ENCODE data around the gene BTBD19.
"Not testable (repeated sequence)": the region's sequence is repeated elsewhere in the genome, so short reads cannot be mapped to it uniquely, and the experiment has no call there.

BTBD19 gene

DNA sequence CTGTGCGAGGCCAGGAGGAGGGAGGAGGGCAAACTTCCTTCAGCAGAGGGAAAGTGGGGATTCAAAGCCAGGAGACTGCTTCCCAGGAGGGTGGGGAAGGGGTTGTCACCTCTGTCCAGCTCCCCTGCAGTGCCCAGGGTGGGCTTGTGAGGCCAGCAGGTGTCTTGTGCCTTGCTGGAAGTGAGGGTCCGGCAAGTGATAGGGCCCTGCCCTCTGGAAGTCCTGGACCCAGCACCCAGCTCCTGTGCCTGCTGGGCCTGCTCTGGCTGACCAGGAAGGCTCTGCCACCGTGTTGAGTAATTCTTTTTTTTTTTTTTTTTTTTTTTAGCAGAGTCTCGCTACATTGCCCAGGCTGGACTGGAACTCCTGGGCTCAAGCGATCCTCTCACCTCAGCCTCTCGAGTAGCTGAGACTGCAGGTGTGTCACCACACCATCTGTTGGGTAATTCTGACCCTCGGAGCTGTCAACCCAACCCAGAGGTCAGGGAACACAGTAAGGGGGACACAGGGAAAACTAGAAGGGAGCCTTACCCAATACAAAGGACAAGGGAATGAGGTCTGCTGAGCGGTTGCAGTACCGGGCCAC is 21.4 kb upstream of the BTBD19 start:
- DNase-seq (ENCODE audit: low read depth in 2 of 3, low spot score in 2 of 3) = no peak

GRCh38 chr1:44787506-44787905 is 20.8 kb upstream of the BTBD19 start:
- no peak for DNase-seq (ENCODE audit: low read depth in 2 of 3, low spot score in 2 of 3)

DNA sequence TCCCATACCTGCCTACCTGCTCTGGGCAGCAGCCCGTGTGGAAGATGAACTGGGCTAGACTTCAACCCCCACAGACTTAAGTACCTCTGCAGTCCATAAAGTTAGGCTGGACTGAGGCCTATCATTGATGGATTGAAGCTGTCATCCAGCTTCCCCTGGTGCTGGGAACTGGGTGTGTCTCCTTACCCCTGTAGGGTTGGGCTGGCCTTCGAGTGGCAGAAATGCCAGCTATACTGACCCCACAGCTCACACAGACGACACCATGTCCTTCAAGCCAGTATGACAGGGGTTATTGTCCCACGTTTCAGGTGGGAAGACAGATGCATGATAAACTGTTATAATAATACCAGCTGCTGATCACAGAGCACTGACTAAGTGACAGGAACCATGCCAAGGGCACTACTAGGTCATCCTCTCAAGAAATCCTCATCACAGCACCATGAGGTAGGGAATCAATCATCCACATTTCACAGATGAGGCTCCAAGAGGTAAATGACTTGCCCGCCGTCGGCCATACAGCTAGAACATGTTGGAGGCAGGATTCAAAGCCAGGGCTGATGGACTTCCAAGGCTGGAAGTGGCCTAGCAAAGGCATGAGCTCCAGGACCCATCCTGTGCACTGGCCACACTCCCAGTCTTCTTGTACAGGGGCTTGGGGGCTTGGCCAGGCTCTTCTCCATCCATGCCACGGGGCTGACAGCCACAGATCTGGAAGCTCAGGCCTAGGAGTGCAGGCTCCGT is 20.0 kb upstream of the BTBD19 start, which contains the start of gene BEST4:
TSS of gene BEST4 (minus strand) at position 51 of the 741 bp plus-strand sequence. CDS start 465 bp downstream, outside the sequence.
- no peak for DNase-seq (ENCODE audit: low read depth in 2 of 3, low spot score in 2 of 3)

DNA sequence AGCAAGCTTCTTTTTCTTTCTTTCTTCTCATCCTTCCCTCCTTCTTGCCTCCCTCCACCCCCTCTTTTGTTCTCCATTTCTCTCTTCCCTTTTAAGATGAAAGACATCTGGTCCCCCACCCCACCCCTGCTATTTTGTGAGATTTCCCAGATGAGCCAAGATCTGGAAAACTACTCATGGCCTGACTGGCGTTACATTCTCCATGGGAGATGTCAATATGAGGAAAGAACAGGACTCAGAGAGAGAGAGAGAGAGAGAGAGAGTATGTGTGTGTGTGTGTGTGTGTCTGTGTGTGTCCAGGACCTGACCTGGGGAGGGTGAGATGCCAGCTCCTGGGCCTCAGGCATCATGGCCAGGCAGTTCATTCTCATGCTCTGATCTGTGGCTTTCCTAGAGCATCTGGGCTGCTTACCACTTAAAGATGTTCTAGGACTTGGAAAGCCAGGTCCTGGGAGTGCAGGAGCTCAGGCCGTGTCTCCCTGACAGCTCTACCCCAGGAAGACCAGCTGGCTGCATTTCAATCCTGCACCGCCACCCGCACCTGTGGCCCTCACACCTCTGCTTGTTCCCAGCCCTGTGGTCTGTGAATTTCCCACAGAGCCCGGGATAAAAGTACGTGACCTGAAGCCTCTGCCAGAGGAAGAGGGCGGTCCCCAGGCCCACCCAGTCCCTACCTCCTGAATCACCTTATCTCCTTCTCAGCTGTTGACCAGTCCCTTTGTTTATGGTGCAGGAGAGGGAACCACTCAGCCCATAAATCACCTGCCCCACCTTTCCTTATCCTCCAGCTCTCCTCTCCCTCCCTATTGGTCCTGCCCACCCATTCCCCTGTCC is 17.1 kb upstream of the BTBD19 start:
- DNase-seq (ENCODE audit: low read depth in 2 of 3, low spot score in 2 of 3) = no peak

GRCh38 chr1:44792736-44793502 is 15.4 kb upstream of the BTBD19 start:
- no peak for DNase-seq (ENCODE audit: low read depth in 2 of 3, low spot score in 2 of 3)

DNA sequence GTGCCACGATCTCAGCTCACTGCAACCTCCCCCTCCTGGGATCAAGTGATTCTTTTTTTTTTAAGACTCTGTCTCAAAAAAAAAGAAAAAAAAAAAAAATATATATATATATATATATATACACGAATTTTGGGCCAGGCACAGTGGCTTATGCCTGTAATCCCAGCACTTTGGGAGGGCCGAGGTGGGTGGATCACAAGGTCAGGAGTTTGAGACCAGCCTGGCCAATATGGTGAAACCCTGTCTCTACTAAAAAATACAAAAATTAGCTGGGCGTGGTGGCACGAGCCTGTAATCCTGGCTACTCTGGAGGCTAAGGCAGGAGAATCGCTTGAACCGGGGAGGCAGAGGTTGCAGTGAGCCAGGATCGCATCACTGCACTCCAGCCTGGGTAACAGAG is 10.4 kb upstream of the BTBD19 start:
- DNase-seq (ENCODE audit: low read depth in 2 of 3, low spot score in 2 of 3) = not testable (repeated sequence)

- DNase-seq (ENCODE audit: low read depth in 2 of 3, low spot score in 2 of 3) = no peak
Observed at GRCh38 chr1:44798481-44799365, 9.6 kb upstream of the BTBD19 start.

DNA sequence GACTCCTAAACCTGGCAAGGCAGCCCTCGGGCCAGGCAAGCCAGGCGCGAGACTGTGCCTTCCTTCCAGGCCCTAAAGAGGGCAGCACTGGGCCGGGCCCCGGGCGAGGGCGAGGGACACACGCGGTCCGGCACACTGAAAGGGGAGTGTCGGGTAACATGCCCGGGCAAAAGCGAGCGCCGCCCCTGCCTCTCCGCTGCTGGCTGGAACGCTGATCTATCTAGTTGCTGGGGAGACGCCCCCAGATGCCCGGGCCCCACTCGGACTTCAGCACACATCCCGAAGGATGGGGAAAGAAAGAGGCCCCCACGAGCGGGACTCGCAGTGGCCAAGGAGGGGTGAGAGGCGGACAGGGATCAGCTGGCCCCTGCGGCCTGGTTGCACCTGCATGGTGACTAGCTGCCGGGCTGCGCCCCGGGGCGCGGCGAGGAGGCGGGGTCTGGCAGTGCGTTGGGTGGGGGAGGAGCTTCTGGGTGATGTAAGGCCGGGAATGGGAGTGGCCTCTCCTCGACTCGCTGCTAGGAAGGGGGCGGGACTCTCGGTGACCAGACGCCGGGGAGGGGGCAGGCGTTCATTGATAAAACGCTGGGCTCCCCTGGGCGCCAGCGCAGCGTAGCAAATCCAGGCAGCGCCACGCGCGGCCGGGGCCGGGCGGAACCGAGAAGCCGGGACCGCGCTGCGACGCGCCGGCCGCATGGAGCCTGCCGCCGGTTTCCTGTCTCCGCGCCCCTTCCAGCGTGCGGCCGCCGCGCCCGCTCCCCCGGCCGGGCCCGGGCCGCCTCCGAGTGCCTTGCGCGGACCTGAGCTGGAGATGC is 8.3 kb upstream of the BTBD19 start, which contains the start of gene PLK3:
TSS of gene PLK3 (plus strand) at position 608 of the 815 bp plus-strand sequence. CDS start at position 695, 87 bp downstream.
- peak; percentile 94 to 96 (median 94) for DNase-seq (ENCODE audit: low read depth in 2 of 3, low spot score in 2 of 3)

GRCh38 chr1:44801491-44802305 is 6.6 kb upstream of the BTBD19 start:
- no peak for DNase-seq (ENCODE audit: low read depth in 2 of 3, low spot score in 2 of 3)

DNA sequence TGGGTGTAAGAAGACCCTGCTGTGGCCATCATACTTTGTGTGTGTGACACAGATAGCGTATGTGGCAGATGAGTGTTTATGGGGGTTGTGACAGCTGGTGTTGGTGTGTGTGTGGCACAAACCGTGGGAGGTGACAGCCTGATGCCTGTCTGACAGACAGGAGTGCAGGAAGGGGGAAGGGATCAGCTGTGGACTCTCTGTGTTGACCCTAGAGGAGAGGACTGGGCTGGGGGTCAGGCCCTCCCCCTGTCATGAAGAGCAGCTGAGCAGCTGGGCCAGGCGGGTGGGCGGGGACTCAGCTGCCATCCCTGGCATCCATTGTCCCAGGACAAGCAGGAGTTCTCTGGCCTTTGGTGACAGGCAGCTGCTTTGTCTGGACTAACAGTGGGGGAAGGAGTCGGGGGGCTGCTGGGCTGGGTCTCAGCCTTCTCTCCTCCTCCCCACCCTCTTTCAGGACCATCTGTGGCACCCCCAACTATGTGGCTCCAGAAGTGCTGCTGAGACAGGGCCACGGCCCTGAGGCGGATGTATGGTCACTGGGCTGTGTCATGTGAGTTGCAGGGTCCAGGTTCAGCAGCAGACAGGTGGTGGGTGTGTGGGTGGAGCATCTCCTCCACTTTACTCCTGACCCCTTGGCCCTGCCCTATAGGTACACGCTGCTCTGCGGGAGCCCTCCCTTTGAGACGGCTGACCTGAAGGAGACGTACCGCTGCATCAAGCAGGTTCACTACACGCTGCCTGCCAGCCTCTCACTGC is 5.8 kb upstream of the BTBD19 start:
- no peak for DNase-seq (ENCODE audit: low read depth in 2 of 3, low spot score in 2 of 3)

DNA sequence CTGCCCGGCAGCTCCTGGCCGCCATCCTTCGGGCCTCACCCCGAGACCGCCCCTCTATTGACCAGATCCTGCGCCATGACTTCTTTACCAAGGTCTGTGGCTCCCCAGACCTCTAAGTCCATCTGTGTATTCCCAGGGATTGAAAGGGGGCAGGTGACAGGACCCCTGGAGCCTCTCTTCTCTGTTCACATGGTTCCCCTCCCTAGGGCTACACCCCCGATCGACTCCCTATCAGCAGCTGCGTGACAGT is 5.3 kb upstream of the BTBD19 start:
- no peak for DNase-seq (ENCODE audit: low read depth in 2 of 3, low spot score in 2 of 3)

DNA sequence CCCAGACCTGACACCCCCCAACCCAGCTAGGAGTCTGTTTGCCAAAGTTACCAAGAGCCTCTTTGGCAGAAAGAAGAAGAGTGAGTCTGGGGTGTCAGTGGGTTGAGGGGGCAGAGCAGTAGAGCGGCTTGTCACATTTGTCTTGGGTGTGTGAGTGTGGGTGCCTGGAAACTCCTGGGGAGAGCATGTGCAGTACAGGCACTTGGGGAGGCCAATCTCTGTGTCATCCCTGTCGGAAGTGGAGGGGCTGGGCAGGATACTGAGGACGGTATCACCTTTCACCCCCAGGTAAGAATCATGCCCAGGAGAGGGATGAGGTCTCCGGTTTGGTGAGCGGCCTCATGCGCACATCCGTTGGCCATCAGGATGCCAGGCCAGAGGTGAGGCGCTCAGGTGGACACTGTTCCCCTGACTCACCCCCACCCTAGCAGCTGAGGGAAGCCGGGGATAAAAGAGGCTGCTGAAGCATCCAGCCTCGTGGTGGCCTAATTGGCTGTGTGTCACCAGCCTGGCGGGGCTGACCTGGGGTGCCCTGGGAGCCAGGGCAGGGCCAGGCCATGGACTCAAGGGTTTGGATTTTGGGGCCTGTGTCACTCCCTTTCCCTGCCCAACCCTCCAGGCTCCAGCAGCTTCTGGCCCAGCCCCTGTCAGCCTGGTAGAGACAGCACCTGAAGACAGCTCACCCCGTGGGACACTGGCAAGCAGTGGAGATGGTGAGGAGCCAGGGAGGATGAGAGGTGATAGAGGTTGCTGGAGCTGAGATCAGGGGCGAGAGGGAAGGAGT is 4.8 kb upstream of the BTBD19 start:
- DNase-seq (ENCODE audit: low read depth in 2 of 3, low spot score in 2 of 3) = no peak

DNA sequence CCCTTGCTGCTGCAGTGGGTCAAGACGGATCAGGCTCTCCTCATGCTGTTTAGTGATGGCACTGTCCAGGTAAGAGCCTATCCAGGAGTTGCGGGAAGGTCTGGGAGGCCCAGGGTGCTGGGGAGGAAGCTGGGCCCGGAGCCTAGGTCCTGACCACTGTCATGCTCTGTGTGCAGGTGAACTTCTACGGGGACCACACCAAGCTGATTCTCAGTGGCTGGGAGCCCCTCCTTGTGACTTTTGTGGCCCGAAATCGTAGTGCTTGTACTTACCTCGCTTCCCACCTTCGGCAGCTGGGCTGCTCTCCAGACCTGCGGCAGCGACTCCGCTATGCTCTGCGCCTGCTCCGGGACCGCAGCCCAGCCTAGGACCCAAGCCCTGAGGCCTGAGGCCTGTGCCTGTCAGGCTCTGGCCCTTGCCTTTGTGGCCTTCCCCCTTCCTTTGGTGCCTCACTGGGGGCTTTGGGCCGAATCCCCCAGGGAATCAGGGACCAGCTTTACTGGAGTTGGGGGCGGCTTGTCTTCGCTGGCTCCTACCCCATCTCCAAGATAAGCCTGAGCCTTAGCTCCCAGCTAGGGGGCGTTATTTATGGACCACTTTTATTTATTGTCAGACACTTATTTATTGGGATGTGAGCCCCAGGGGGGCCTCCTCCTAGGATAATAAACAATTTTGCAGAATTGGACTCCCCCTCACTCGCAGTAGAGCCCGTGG is 2.9 kb upstream of the BTBD19 start:
- DNase-seq (ENCODE audit: low read depth in 2 of 3, low spot score in 2 of 3) = no peak

DNA sequence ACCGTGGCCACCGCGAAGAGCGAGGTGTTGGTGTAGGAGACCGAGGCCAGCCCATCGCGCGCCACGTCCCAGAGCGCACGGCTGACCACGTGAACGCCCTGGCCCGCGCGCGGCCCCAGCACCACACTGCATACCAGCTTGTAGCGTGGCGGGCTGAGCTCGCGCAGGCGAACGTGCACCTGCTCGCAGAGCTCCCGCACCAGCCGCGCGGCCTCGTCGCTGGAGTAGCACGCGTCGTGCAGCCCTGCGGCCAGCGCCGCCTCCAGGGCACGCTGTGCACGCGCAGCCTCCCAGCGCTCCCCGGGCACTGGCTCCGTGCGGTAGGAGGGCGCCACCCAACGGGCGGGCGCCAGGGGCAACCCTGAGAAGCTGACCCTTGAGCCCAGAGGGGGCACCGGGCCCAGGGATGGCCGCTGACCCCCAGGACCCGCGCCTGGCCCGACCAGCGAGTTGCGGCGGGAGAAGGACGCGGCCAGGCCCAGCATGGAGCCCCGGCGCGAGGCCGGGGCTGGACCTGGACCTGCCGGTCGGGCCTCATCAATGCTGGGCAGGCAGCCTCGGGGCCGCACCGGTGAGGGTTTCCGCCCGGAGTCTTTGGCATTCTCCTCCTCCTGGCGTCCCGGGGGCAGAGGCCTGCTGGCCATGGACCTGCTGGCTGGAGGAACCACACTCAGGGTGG is 2.2 kb upstream of the BTBD19 start:
- DNase-seq (ENCODE audit: low read depth in 2 of 3, low spot score in 2 of 3) = no peak

GRCh38 chr1:44806704-44807363 is 1.5 kb upstream of the BTBD19 start, which contains the start of gene DYNLT4:
DYNLT4 (minus strand) TSS chr1:44807351; CDS start chr1:44806668, 683 bp downstream.
- DNase-seq (ENCODE audit: low read depth in 2 of 3, low spot score in 2 of 3) = no peak

Data from activated CD8-positive, alpha-beta memory T cell treated with anti-CD3 and anti-CD28 coated beads for 48 hours (primary cell).